NCI-H2227 (cell line): ENCODE results near the gene METTL24.
"Not testable (repeated sequence)": the region's sequence is repeated elsewhere in the genome, so short reads cannot be mapped to it uniquely, and the experiment has no call there.

ENCODE experiments used
- DNase-seq: peaks from one replicate; lab custom pipeline; 2025; ENCODE audit not compliant: unreplicated experiment; lab: John Stamatoyannopoulos, UW

METTL24 gene

GRCh38 chr6:110317646-110318045 is 40.5 kb downstream of the METTL24 start:
- no peak for DNase-seq

- no peak for DNase-seq
Measured at GRCh38 chr6:110317189-110317588, 41.0 kb downstream of the METTL24 start.

GRCh38 chr6:110315869-110316398 is 42.2 kb downstream of the METTL24 start:
- DNase-seq: no peak

- DNase-seq: no peak
Measured at GRCh38 chr6:110315207-110315868, 42.8 kb downstream of the METTL24 start.

GRCh38 chr6:110310861-110311446 is 47.2 kb downstream of the METTL24 start:
- no peak for DNase-seq

GRCh38 chr6:110309432-110309831 is 48.7 kb downstream of the METTL24 start:
- DNase-seq: not testable (repeated sequence)

- DNase-seq: no peak
Measured at GRCh38 chr6:110307368-110307767, 50.8 kb downstream of the METTL24 start.

GRCh38 chr6:110305832-110306231 is 52.3 kb downstream of the METTL24 start:
- not testable (repeated sequence) for DNase-seq

GRCh38 chr6:110303692-110304091 is 54.5 kb downstream of the METTL24 start:
- not testable (repeated sequence) for DNase-seq

- no peak for DNase-seq
Measured at GRCh38 chr6:110298916-110299315, 59.2 kb downstream of the METTL24 start.

- DNase-seq: no peak
Measured at GRCh38 chr6:110298411-110298810, 59.7 kb downstream of the METTL24 start.

GRCh38 chr6:110296241-110297025 is 61.7 kb downstream of the METTL24 start:
- no peak for DNase-seq

GRCh38 chr6:110295451-110296165 is 62.5 kb downstream of the METTL24 start:
- DNase-seq: no peak

GRCh38 chr6:110287462-110288341 is 70.4 kb downstream of the METTL24 start:
- DNase-seq: no peak

GRCh38 chr6:110285306-110286060 is 72.7 kb downstream of the METTL24 start:
- DNase-seq: no peak

GRCh38 chr6:110284855-110285254 is 73.3 kb downstream of the METTL24 start:
- no peak for DNase-seq

GRCh38 chr6:110283657-110284056 is 74.5 kb downstream of the METTL24 start:
- no peak for DNase-seq

- no peak for DNase-seq
Measured at GRCh38 chr6:110282412-110282811, 75.7 kb downstream of the METTL24 start.

- DNase-seq: no peak
Measured at GRCh38 chr6:110277100-110277665, 81.0 kb downstream of the METTL24 start.
